ENCODE data around the gene PGAP3.
A peak's percentile ranks its signal among the peaks of the same experiment; 100 is the strongest.

PGAP3 gene

GRCh38 chr17:39655105-39655504, 32.8 kb downstream of the PGAP3 start:
- H3K4me3 ChIP-seq (replicated peaks in 1 of 2; ENCODE audit: low read depth in 2 of 2, low read length in 2 of 2) = no peak overlapping the region
- DNase-seq (ENCODE audit: low read depth in 2 of 2) = no peak
- no peak for TF ChIP-seq CTCF (IDR thresholded peaks at IDR 0.05; ENCODE audit: low read depth, low read length)

GRCh38 chr17:39653662-39654331, 34.1 kb downstream of the PGAP3 start:
- peak; percentile 93 for TF ChIP-seq CTCF (IDR thresholded peaks at IDR 0.05; ENCODE audit: low read depth, low read length)
- DNase-seq (ENCODE audit: low read depth in 2 of 2) = peak; percentile 46 to 59
- no peak overlapping the region for H3K4me3 ChIP-seq (replicated peaks in 1 of 2; ENCODE audit: low read depth in 2 of 2, low read length in 2 of 2)

GRCh38 chr17:39653316-39653661, 34.6 kb downstream of the PGAP3 start:
- TF ChIP-seq CTCF (IDR thresholded peaks at IDR 0.05; ENCODE audit: low read depth, low read length) = no peak
- no peak for DNase-seq (ENCODE audit: low read depth in 2 of 2)
- no peak overlapping the region for H3K4me3 ChIP-seq (replicated peaks in 1 of 2; ENCODE audit: low read depth in 2 of 2, low read length in 2 of 2)

GRCh38 chr17:39652587-39653315, 35.1 kb downstream of the PGAP3 start:
- TF ChIP-seq CTCF (IDR thresholded peaks at IDR 0.05; ENCODE audit: low read depth, low read length) = no peak
- no peak overlapping the region for H3K4me3 ChIP-seq (replicated peaks in 1 of 2; ENCODE audit: low read depth in 2 of 2, low read length in 2 of 2)
- DNase-seq (ENCODE audit: low read depth in 2 of 2) = no peak

GRCh38 chr17:39651923-39652586, 35.8 kb downstream of the PGAP3 start:
- no peak for DNase-seq (ENCODE audit: low read depth in 2 of 2)
- no peak overlapping the region for H3K4me3 ChIP-seq (replicated peaks in 1 of 2; ENCODE audit: low read depth in 2 of 2, low read length in 2 of 2)
- no peak for TF ChIP-seq CTCF (IDR thresholded peaks at IDR 0.05; ENCODE audit: low read depth, low read length)

GRCh38 chr17:39650121-39650579, 37.7 kb downstream of the PGAP3 start:
- no peak for TF ChIP-seq CTCF (IDR thresholded peaks at IDR 0.05; ENCODE audit: low read depth, low read length)
- no peak overlapping the region for H3K4me3 ChIP-seq (replicated peaks in 1 of 2; ENCODE audit: low read depth in 2 of 2, low read length in 2 of 2)
- DNase-seq (ENCODE audit: low read depth in 2 of 2) = no peak
